ENCODE measurements around the gene NOVA2. TPM values are rescaled to one million over a fixed set of nuclear protein-coding genes. Genes with fewer than 3 reads are reported as not detected.

Gene NOVA2
- total and polyA plus RNA-seq, 9 of the 15 experiments (the other 6 are each of a cell fraction or from before 2014, with no cell fraction given): not detected

DNA sequence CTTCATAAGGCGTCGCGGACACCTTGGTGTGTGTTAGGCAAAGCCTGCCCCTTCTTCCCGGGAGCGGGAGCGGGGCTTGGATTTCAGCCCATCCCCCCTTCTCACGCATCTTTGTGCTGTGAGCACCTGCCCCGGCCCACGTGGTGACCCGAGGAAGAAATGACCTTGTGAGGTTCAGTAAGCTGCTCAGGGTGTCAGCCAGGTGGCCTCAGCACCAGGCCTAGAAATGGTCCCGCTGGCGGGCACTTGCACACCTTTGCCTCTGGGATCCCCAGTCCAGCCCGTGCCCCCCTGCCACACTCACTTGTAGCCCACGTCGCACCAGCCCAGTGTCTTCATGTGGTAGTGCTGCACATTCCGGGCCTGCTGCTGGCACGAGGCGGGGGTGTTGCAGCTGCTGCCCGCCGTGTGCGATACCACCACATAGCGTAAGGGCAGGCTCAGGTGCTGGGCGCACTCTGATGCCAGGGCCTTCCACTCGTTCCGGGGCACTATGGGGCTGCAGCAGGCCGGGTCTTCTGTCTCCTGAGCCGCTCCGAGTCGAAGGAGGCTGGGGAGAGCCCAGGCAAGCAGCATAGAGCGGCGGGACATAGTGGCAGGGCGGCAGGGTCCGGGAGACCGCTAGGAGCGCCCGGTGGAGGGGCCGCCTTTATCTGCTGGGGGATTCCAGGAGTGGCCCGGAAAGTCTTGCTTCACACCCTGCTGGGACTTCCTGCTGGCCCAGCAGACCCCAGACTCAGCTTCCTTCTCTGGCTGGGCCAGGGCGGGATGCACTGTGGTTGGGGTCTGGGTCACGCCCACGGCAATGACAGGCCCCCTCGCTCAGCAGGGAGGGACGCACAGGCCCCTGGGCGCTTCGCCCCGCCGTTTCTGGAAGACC, 49.0 kb upstream of the NOVA2 start, which contains the start of gene PGLYRP1:
PGLYRP1 (minus strand) TSS at position 623 of the 880 bp plus-strand sequence; CDS start at position 591, 32 bp downstream.
- H3K27ac ChIP-seq (ENCODE audit: extremely low read depth, low read depth, low read length): no peak within 1 kb of the TSS
- BruUV-seq (replicated peaks): no TSS peak
- H3K4me2 ChIP-seq (ENCODE audit: insufficient read depth, low read length): no peak within 1 kb of the TSS
- 58% methylated on average over 40 of the region's 47 CpGs for WGBS (ENCODE audit: insufficient coverage, low coverage, missing lambda C conversion rate)
- 0 out of 4 replicates have a peak within 1 kb of the TSS, but pooled peaks of 1 of the 2 experiments have one; percentile 9 for H3K9ac ChIP-seq (ENCODE audit: insufficient read depth in 1 of 2, low read depth in 2 of 2, low read length in 2 of 2)
- no peak for DNase-seq (ENCODE audit: extremely low read depth in 1 of 4, low spot score in 3 of 4)
- no peak within 1 kb of the TSS for H3K4me3 ChIP-seq
- CTCF ChIA-PET (ENCODE audit: low intra/inter-chr PET ratio): no interaction called here
- TF ChIP-seq ELF4 (CRISPR knock-in tag; IDR thresholded peaks at IDR 0.05): no peak
- TF ChIP-seq PTBP1 (IDR thresholded peaks at IDR 0.05; ENCODE audit: low read depth, low read length): no peak
- TF ChIP-seq POLR2G (IDR thresholded peaks at IDR 0.05; ENCODE audit: low read depth, low read length): peak; percentile 65
- TF ChIP-seq ZNF644 (tag; IDR thresholded peaks at IDR 0.05; ENCODE audit: low read depth): no peak
- H2AFZ ChIP-seq (ENCODE audit: low read depth, low read length): no peak within 1 kb of the TSS
- POLR2A ChIA-PET: interaction anchor here (1.6 kb wide), 1 partner anchor 27 kb away, joined by 5 read pairs; the partner anchor contains the start of gene CCDC61
- H3K9me3 ChIP-seq (replicated peaks; ENCODE audit: control insufficient read depth, insufficient read depth, low read depth, low read length): no peaks in the 10 kb centered on the region
- H3K4me1 ChIP-seq (replicated peaks in 1 of 2; ENCODE audit: control insufficient read depth in 2 of 2, insufficient read depth in 2 of 2, low read length in 2 of 2): peaks cover 6 to 28% of the 10 kb centered on the region in 2 experiments; a peak in 3 of 5 replicates
- intact Hi-C loops (cut with micrococcal nuclease) (loop anchor here (5.0 kb wide), 1 partner anchor 110 kb away; the partner anchor contains the start of gene NANOS2), in situ Hi-C loops (cut with MboI) (no loop called here)
- no peaks in the 10 kb centered on the region for H3K9me1 ChIP-seq (ENCODE audit: control insufficient read depth, insufficient read depth, low read length)
- no peaks in the 10 kb centered on the region for H3K79me2 ChIP-seq (ENCODE audit: control insufficient read depth, insufficient read depth, low read length)
- no peaks in the 10 kb centered on the region; the same call in 1 of the 2 replicates for H4K20me1 ChIP-seq (replicated peaks; ENCODE audit: control insufficient read depth, insufficient read depth, low read length)
- FAIRE-seq: no peak
- H3K27me3 ChIP-seq (ENCODE audit: control insufficient read depth in 2 of 2, insufficient read depth in 2 of 2, low read length in 2 of 2): no peaks in the 10 kb centered on the region
- ATAC-seq: no peak
- H3K36me3 ChIP-seq (ENCODE audit: control insufficient read depth, insufficient read depth, low read length): peaks cover 6% of the 10 kb centered on the region; the same call in 1 of the 3 replicates
